ENCODE results near the gene GPR141.
"Not testable (repeated sequence)": the region's sequence is repeated elsewhere in the genome, so short reads cannot be mapped to it uniquely, and the experiment has no call there.

GPR141 gene

GRCh38 chr7:37686556-37687345 lies 3.2 kb downstream of the GPR141 start:
- no peak for DNase-seq

- DNase-seq: no peak
These were observed 6.6 kb downstream of the GPR141 start for GRCh38 chr7:37690206-37690605.

- DNase-seq: no peak
These were observed 10.9 kb downstream of the GPR141 start for GRCh38 chr7:37694208-37695094.

GRCh38 chr7:37698276-37698675 lies 14.7 kb downstream of the GPR141 start:
- DNase-seq: no peak

GRCh38 chr7:37698782-37699181 lies 15.2 kb downstream of the GPR141 start:
- no peak for DNase-seq

- DNase-seq: no peak
These were observed 18.2 kb downstream of the GPR141 start for GRCh38 chr7:37701769-37702168.

GRCh38 chr7:37703361-37703760 lies 19.8 kb downstream of the GPR141 start:
- no peak for DNase-seq

GRCh38 chr7:37704328-37704833 lies 20.8 kb downstream of the GPR141 start:
- not testable (repeated sequence) for DNase-seq

- DNase-seq: no peak
These were observed 22.4 kb downstream of the GPR141 start for GRCh38 chr7:37705976-37706375.

- DNase-seq: no peak
These were observed 23.2 kb downstream of the GPR141 start for GRCh38 chr7:37706804-37707203.

- no peak for DNase-seq
These were observed 24.4 kb downstream of the GPR141 start for GRCh38 chr7:37707754-37708485.

- DNase-seq: no peak
These were observed 26.3 kb downstream of the GPR141 start for GRCh38 chr7:37709631-37710509.

GRCh38 chr7:37713613-37714012 lies 30.0 kb downstream of the GPR141 start:
- DNase-seq: no peak

GRCh38 chr7:37714606-37715005 lies 31.0 kb downstream of the GPR141 start:
- DNase-seq: no peak

GRCh38 chr7:37718585-37718984 lies 35.0 kb downstream of the GPR141 start:
- DNase-seq: no peak

GRCh38 chr7:37719077-37719476 lies 35.5 kb downstream of the GPR141 start:
- no peak for DNase-seq

GRCh38 chr7:37724732-37725131 lies 41.2 kb downstream of the GPR141 start:
- no peak for DNase-seq

- DNase-seq: no peak
These were observed 42.5 kb downstream of the GPR141 start for GRCh38 chr7:37726016-37726415.

- DNase-seq: no peak
These were observed 45.2 kb downstream of the GPR141 start for GRCh38 chr7:37728747-37729146.

- DNase-seq: no peak
These were observed 45.6 kb downstream of the GPR141 start for GRCh38 chr7:37729181-37729580.

- no peak for DNase-seq
These were observed 46.9 kb downstream of the GPR141 start for GRCh38 chr7:37730501-37730900.

- DNase-seq: peak; percentile 5 to 13
These were observed 48.7 kb downstream of the GPR141 start for GRCh38 chr7:37732253-37732652.

Data from activated CD4-positive, alpha-beta T cell treated with anti-CD3 and anti-CD28 coated beads, Interleukin-2, amount 50 U/mL, for 48 hours (primary cell).